GM21447 (cell line): Measurements from ENCODE around the gene DOK3.
A peak's percentile ranks its signal among the peaks of the same experiment; 100 is the strongest.

Experiments used
- ATAC-seq: cut with Tn5 transposase; IDR thresholded peaks from one replicate; pipeline ENCODE4 v1.9.1; 2021; ENCODE audit not compliant: unreplicated experiment

The DOK3 gene

DNA sequence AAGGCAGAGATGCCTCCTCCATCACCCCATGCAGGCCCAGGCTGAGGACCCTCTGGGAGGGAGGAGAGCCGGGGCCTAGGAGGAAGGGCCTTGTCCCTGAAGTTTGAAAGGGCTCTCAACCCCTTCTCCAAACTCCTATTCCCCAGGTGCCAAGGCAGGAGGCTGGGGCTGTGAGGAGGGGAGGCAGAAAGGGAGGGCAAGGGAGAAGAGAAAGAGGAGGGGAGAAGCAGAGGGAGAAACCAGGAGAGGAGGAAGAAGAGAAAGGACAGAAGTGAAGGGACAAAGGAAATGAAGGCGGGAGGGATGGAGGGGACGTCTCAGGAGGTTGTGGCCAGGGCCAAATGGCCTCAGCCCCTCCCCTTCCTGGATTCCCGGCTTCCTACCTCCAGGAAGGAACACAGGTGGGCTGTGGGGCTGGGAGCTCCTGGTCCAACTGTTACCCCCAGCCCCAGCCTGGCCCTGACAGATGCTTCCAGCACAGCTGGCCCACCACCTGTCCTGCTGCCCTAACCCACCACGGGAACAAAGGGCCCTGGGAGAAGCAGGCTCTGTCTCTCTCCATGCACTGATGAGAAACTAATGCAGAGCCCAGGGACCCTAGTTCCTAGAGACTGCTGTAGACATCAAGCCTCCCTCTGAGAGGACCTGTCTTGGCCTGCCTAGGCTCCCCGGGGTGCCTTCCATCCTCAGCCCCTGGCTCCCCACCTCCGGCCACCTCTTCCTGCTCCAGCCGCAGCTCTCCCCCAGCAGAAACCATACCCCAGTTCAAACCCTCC, 39.7 kb downstream of the DOK3 start:
- no peak for ATAC-seq

DNA sequence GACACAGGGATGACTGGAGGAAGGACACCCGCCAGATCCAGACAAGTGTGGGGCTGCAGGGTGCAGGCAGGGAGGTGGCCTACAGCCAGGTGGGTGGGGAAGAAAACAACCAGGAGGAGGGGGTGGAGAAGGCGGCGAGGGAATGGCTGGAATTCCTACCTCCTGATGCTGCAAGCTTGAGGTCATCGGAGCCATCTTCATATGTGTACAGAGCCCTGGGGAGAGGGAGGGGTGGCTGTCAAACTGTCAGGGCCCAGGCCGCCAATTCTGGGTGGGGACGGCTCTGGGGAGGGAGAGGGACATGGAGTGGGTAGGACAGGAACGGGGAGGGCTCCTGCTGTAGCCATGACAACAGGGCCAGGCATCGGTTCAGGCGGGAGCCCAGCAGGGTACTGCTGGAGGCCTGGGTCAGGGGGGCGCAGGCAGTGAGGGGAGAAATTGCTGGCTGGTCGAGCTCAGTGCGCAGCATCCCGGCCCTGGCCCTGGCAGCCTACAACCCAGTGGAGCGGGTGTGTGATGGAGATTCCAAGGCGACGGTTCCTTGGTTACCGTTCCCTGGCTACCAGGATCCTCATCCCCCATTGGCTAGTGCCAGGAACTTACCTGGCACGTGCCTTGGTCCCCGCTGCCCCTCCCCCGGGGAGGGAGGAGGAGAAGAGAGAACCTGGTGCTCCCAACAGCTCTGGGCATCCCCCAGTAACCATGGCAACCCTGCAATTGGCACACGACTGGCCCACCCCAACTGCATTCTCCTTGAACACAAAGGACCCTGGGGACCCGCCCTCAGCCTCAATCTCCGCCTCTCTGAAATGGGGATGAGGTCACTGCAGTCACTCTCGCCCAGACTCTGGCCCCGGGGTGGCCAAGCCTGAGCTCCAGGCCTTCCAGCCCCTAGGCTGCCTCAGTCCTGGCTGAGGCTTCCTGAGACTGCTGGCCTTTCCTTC, 40.7 kb downstream of the DOK3 start:
- no peak for ATAC-seq

DNA sequence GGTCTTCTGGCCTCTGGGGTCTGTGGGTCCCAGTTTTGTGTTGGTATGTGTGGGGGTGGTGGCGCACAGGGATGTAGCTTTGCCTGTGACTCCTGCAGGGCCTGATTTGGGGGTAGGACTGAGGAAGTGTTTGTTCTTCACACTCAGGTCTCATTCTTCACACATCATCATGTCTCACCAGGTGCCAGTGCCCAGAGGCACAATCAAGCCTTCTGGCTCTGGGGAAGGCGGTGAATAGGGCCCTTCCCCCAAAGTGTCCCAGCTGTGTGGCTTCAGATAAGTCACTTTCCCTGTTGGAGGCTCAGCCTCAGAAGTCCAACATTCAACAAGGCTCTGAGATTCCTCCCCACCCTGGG, 41.3 kb downstream of the DOK3 start:
- ATAC-seq: no peak

DNA sequence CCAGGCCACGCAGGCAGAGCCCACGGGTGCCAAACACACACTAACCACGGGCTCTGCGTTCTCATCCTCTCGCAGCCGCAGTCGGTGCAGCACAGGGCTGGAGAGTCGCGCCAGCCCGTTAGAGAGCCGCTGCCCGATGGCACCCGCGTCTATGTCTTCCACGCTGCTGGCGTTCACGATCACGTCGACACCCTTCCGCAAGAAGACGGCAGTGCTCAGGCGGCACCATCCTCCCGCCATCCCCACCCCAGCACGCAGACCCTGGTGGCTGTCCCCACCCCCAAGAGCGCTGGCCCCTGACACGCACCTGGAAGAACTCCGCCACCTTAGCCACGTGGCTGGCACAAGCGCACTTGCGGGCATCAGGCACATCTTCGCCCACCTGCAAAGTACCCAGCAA, 42.2 kb downstream of the DOK3 start:
- ATAC-seq: no peak

DNA sequence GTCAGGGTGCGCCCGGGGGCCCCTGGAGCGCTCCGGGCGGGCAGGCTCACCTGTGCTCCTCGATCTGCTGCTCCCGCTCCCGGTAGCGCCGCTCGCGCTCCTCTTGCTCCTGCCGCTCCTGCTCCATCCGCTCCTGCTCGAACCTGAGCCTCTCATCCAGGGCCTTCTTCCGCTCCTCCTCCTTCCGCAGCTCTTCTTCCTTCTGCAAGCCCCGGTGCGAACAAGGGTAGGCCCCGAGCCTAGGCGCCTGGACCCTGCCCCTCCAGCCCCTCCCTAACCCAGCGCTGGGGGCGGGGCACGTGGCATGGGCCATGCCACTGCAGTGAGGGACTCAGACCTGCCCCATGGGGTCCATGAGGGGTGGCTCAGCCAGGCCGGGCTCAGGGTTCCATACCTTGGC, 42.8 kb downstream of the DOK3 start:
- ATAC-seq: no peak

DNA sequence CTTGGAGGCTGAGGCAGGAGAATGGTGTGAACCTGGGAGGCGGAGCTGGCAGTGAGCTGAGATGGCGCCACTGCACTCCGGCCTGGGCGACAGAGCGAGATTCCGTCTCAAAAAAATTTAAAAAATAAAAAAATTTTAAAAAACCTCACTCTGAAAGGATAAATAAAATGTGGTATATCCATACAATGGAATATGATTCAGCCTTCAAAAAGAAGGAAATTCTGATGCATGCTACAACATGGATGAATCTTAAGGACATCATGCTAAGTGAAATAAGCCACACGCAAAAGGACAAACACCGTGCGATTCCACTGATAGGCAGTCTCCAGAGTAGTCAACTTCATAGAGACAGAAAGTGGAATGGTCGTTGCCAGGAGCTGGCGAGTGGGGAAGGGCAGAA, 44.6 kb downstream of the DOK3 start:
- ATAC-seq: no peak

DNA sequence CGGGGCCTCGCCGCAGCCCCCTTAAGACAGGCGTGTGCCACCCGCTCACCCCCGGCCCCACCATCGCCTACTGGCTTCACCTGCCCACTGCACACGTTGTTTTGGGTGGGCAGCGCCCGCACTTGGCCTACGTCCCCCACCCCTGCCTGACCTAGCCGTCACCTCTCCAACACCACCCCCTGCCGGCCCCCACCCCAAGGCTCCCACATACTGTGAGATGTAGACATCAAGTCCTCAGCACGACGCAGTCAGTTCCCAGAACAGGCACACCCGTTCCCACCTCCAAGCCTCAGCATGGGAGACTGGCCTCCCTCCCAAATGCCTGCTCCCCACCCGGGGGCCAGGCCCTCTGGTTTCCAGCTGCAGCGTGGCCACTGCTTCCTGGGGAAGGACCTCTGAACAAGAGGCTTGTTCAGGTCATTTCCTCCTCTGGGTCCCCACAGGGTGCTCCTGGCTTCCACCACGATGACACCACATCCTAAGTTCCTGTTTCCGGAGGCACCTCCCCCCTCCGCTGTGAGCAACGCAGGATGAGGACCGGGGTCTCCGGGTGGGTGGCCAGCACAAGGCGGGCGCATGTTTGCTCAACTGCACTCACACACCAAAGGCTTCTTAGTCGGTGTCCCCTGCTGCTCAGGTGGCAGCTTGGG, 47.5 kb downstream of the DOK3 start:
- no peak for ATAC-seq

DNA sequence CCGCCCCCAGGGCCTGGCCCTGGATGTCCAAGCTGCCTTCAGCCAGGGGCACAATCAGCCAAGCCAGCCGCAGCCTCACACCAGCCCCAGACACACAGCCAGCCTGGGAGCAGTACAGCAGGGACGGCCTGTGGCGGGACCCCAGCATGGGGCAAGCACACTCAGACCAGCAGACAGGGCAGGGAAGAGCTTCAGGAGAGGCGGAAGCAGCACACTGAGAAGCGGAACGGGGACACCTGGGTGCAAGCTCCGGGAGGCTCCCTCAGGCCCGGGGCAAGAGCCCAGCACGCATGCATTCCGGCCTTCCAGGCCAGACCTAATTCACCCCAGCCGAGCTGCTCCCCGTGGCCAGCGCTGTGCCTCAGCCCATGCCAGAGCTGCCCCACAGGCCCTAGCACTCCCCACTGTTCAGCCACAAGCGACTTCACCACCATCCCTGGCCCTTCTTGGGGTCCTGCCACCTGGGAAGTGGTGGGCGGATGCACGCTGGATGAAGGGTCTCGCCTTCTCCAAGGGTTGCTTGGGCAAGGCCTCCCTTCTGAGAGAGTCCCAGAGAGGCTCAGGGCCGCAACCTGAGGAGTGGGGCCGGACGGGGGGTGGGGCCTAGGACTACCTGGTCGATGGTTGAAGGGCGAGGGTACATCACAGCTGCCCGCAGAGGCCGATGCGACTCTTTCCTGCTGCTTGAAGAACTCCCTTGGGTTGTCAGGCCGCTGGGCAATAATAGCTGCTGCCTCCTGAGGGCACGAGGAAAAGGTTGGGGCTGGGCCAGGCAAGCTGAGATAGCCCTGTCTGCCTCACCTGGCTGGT, 49.6 kb downstream of the DOK3 start:
- no peak for ATAC-seq

DNA sequence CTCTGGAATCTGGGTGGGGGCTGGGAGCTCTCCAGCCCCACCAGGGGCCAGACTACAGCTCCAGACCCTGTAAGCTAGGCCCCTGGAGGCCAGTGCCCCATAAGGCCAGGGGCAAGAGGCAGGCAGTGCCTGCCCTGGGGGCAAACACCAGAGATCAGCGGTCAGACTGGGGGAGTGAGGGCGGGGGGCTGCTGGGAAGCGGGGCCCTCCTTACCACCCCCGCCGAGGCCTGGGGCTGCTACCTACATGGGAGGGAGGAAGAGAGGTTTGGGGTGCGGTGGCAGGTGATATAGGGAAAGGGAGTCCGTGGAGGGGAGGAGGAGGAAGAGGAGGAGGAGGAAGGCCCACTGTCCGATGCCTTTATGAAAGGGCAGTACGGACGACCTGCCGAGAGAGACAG, 50.3 kb downstream of the DOK3 start:
- no peak for ATAC-seq

DNA sequence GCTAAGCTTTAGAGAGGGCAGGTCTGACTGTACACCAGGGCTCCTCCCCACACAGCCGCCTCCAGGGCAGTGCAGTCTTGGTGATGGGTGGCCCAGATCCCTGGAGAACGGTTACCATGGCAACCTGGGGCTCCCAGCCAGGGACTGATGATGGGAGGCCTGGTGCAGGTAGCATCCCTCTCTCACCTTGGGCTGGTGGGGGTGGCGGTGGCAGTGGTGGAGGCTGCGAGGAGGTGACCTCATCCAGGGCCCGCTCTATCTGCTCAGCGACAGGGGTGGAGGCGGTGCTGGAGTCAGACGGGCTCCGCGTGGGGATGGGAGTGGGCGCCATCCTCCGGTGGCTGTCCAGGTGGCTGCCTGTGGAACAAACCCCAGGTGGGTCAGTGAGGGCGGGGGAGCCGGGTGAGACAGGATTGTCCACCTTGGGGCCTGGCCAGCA, 50.7 kb downstream of the DOK3 start:
- ATAC-seq: no peak

DNA sequence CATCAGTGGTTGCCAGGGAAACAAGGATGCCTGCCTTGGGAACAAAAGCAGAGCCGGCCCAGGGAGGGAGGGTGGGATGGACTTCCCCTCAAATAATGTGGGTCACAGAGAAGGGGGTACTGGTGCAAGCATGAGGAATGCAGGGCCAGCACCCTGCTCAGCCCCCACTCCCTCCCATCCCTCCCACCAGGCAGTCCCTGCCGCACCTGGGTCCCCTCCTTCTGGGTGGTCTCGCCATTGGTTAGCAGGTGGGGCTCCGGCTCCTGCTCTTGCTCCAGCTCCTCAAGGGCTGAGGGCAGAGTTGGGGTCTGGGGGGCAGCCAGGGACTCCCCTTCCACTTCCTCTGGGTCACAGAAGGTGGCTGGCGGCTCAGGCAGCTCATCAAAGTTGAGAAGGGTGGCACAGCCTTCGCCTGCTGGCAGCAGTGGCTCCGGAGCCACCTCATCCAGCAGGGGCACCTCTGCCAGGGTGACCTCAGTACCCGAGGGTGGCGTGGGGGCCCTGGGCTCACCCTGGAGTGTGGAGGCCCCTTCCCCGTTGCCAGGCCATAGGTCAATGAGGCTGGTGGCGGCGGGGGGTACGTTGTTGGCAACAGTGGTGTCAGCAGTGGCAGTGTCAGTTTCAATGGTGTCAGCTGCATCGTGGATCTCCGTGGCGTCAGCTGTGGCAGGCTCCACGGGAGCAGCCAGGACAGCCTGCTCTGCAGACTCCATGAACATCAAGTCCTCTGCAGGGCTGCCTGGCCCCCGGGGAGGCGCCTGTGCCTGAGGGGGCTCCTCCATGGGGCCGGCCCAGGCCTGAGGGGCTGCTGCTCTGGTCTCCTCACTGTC, 51.6 kb downstream of the DOK3 start:
- no peak for ATAC-seq

DNA sequence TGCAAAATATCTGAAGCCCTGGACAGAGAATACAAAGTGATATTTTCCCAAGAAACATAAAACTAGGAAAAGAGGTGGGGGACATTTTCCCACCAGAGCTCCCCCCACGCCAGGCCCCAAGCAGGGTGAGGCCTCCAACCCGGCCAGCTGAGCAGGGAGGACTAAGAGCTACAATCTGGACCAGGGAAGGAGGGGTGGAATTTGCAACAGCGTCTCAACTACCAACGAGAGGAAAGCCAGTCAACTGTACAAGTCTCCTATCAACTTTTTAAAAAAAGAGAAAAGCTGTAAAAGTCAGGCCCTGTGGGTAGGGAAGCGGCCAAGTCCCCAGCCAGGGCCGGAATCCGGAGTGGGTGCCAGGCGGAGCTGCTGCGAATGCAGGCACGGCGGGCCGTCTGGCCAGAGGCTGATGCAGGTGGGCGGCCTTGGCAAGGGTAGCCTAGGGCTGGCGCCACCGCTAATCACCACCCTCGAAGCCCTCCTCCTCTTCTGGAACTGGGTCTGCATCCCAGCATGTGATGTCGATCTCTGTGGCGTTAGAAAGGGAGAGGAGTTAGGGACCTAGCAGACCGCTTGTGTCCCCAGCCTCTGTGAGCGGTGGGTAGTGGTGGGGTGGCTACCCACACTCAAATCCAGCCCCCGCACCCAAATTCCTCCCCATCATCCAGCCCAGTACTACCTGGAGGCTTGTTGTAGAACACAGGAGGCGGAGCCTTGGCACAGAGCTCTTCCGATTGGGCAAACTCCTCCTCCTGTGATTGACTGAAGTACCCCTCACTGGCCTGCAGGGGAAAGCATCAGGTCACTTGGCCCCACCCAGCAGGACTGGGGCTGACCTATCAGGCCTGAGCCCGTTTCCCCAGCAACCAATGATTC, 52.4 kb downstream of the DOK3 start:
- peak; percentile 42 for ATAC-seq

DNA sequence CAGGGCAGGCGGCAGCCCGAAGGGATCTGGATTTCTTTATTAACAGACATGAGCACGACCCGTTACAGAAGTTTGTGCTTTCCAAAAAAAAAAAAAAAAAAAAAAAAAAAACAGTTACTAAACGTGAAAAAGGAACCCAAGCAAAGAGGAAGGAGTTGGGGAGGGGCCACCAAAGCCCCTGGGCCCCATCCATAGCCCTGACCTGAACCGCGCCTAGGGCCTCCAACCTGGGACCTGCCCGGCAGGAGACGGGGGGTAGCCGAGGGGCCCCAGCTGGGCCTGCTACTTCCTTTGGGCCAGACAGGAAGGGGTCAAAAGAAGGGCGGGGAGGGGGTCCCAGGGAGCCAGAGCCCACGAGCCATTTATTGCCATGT, 53.0 kb downstream of the DOK3 start:
- ATAC-seq: no peak

DNA sequence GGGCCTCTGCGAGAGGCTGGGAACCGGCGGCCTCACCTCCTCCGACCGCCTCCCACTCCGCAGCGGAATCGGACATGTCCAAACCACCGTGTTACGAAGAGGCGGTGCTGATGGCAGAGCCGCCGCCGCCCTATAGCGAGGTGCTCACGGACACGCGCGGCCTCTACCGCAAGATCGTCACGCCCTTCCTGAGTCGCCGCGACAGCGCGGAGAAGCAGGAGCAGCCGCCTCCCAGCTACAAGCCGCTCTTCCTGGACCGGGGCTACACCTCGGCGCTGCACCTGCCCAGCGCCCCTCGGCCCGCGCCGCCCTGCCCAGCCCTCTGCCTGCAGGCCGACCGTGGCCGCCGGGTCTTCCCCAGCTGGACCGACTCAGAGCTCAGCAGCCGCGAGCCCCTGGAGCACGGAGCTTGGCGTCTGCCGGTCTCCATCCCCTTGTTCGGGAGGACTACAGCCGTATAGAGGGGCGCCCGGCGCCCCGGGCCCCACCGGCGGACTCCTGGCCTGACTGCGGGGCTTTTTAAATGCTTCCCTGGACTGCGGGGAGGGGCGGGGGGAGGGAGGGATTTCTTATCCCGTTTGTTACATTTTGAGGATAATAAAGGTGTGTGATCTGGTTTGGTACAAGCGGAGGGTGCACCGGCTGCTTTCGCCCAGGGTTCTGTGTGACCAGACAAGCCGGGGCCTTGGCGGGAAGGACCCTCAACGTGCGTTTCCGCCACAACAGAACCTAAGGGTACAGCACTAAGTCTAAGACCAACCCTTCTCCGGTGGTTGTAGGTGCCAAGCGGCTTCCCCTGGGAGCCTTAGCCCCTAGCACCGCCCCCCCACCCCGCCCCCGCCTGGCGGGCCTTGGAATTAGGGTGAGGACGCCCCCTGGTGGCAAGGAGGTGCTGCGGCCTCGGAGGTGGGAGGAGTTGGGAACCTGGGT, 53.7 kb downstream of the DOK3 start:
- peak; percentile 16 for ATAC-seq

DNA sequence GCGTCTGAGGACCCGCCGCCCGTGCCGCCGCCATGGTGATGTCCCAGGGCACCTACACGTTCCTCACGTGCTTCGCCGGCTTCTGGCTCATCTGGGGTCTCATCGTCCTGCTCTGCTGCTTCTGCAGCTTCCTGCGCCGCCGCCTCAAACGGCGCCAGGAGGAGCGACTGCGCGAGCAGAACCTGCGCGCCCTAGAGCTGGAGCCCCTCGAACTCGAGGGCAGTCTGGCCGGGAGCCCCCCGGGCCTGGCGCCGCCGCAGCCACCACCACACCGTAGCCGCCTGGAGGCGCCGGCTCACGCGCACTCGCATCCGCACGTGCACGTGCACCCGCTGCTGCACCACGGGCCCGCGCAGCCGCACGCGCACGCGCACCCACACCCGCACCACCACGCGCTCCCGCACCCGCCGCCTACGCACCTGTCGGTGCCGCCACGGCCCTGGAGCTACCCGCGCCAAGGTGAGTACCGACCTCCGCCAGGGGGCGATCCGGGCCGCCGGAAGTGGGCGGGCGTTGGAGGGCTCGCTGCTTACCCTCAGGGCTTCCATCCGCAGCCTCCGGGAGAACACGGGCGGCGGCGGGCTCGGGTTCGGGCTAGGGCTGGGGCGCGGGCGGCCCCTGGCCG, 54.5 kb downstream of the DOK3 start:
- ATAC-seq: peak; percentile 44

DNA sequence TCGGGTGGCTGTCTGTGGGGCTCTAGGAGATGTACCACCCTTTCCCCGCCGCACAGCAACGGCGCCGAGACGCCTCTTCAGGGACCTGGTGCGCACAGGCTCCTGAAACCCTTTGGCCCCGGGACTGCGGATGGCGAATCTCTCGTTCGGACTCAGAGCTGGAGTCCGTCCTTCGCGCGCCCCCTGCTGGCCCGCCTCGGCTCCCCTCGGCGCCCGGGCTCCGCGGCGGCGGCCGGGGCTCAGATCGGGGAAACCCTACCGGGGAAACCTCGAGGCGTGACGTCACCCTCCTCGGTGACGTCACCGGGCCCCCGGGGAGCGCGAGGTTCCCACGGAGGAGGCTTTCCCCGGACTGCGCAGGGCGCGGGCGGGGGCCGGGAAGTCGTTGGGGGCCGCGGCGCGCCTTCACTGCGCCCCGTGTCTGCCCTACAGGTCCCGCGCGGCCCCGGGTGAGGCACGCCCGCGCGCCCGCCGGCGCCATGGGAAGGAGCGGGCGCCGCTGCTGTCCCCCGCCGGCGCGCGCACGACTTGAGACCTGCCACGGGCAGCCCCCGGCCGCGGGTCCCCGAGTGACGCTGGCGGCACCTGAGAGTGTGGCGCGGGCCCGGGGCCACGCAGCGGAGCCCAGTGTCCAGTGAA, 55.1 kb downstream of the DOK3 start:
- peak; percentile 43 for ATAC-seq

DNA sequence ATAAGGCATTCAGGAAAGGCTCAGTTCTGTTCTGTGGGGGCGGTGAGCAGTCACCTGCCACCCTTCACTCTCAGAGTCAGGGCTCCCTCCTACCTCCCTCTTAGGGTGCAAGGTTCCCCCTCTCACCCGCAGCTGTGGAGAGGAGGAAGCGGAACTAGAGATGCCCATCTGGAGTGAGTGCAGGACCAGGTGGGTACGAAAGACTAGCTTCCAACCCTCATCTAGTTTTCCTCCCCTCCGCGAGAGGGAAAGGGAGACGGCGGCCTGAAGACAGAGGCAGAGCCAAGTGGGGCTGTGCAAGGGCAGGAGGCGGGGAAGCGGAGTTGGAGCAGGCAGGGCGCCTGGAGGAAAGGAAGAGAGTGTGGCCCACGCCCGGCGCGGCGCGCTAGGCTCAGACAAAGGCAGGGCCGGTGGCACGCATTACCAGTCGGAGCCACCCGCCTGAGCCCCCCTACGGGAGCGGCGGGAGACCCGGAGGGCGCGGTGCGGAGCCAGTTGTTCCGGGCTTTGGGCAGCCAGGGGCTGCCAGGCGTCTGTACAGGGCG, 55.7 kb downstream of the DOK3 start:
- peak; percentile 3 for ATAC-seq
